Superior temporal gyrus (tissue), 1 donor: ENCODE measurements around the gene SHC3.

Experiments
- DNase-seq: peaks from one replicate; pipeline ENCODE4 v3.0.0-alpha.2; 2016; ENCODE audit errors: extremely low spot score

SHC3 gene

DNA sequence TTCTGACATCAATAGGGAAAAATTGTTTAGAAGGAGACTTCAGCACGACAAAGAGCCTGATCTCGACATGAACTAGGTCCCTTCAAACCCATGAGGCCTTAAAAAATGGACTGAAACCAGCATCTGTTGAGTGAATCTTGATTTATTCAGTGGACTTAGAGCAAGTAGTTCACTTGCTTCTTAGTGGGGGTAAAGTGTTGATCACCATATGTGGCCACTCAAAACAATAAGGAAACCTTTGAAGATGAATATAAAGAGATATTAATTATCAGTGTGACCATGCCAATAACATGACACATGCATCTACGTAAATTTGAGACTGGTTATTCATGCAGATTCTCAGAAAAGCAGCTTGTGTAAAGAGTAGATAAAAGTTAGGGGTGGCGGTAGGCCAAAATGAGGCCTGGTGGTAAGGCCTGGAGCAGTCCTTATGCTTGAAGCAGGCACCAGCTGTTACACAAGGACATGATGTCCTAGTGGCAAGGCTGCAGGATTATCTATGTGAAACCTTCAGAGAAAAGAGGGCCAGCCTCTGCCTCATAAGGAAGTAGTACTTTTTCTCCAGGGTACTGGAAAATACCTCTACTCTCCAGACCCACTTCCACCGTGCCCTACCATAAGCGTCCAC, 126.0 kb downstream of the SHC3 start:
- no peak for DNase-seq

DNA sequence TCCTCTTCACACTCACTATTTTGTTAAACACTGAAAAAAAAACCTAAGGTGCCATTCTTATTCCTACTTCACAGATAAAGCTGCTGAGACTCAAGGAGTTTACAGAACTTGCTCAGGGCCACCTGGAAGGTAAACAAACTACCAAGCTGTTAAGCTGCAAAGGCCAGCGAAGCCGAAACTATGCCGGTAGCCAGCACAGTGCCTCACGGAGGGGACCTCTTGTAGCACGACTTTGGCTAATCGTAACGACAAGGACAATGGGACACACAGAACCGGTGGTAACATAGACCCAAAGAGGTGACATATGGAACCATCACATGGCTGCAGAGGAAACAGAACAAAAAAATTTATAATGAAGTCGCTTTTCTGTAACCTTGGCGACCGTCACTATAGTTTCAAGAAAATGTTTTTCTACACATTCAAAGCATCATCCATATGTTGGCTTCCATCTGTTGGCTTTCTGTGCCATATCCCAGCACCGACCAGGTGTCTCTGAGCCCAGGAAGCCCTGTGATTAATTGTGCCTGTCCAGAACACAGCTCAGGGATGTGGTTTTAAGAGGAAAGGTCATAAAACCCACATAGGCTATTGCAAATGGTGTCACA, 127.1 kb downstream of the SHC3 start:
- DNase-seq = no peak

GRCh38 chr9:89049646-89050045, 129.0 kb downstream of the SHC3 start:
- no peak for DNase-seq

DNA sequence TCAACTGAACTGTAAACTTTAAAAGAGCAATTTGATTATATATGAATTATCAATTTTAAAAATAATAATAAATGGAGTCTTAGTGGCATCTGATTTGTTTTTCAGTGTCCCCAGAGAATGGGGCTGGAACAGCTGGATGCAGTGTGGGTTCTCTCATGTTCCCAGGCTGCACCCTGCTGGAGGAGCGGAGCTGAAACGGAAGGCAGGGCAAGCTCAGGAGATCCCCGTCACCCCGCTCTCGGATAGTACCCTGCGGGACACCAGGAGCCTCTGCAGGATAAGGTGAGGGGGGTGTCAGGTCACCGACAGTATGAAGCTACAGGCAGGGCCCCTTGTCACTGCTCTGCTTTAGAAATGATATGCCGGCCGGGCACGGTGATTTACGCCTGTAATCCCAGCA, 130.0 kb downstream of the SHC3 start:
- no peak for DNase-seq

- no peak for DNase-seq
Measured at GRCh38 chr9:89047667-89048066, 131.0 kb downstream of the SHC3 start.

DNA sequence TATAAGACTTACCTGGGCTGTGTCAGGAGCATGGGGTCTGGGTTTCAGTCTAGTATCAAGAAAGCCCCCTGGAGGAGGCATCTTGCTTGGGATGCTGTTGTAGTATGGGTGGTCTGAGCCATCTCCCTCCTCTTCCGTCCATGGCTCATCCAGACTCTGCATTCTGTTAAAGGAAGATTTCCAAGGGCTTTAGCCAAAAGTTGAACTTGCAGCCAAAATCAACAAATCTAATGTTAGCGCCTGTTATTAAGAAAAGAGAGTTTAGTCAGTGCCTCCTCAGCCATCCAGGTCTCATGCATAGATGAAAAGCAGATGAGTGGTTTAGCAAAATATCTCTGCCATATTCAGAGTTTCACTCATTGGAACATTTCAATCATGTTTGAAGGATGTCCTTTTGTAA, 131.8 kb downstream of the SHC3 start:
- no peak for DNase-seq

DNA sequence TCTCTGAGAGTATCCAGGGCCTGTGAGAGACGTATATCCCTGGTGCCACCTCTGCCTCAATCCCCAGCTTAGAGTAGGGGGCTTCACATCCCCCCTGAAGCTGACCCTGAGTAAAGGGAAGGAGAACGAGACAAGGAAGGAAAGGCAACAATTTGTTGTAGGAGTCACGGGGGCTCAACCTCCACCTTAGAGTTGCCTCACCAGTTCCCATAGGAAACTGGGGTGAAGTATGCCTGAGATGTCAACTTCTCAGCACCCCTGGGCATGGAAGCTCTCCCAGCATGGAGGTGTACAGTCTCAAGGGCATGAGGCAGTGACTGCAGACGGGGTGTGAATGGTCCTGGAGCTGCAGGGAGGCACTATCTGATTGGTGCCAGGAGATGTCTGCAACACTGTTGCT, 133.7 kb downstream of the SHC3 start:
- no peak for DNase-seq

GRCh38 chr9:89044104-89044503, 134.5 kb downstream of the SHC3 start:
- DNase-seq = no peak

- DNase-seq = peak; percentile 76
Measured at GRCh38 chr9:89042984-89043383, 135.6 kb downstream of the SHC3 start.

DNA sequence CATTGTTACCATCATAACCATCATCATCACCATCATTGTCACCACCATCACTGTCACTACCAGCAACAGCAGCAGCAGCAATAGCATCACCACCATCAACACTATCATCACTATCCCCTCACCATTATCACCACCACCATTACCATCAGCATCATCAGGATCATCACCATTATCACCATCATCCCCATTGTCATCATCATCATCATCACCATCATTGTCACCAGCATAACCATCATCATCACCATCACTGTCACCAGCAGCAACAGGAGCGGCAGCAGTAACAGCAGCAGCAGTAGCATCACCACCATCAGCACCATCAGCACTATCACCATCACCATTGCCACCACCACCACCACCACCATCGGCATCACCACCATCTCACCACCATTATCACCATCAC, 139.0 kb downstream of the SHC3 start:
- DNase-seq = no peak

DNA sequence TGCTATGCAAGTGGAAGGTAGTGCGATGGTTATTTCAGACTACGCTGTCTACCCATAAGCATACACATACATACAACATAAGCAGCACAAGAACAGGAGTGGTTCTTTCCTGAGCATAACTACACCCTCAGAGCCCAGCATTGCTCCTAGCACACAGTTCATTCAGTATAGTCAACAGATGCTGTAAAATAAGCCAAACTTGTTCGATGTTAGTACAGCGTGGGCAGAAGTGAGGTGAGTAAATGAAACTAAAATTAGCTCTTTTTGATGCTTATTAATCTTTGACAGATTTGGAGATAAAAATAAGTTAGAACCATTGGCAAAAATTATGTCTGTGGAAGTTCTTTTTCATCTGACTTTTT, 139.5 kb downstream of the SHC3 start:
- no peak for DNase-seq

DNA sequence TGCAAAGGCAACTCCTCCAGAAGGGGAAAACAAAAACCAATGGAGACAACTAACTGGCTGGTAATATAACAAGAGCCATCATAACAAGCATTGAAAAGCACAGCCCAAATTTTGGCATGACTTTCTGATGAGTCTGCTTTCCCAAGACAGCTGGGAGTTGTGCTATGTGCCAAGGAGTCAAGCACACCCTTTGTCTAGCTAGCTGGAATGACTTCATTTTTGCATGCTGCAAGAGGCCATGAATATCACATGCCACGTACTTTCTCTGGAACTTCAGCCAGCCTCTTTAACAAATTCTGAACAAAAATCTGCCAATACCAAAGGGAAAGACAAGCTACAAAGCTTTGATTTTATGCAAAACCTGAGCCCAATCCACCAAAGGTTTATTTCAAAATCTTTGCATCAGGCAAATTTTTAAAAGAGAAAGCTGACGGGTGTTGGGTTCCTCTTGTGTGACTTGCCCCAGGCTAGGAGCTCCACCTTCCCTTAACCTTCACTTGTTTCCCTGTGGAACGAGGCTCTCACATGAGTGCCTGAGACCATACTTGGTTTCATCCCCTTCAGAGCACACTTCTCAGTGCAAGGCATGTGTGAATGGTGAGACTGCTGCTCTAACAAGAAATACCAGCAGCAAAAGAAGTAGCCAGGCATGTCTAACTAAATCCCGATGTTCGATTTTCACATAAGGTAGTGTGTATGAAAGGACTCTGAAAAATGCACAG, 140.1 kb downstream of the SHC3 start:
- peak; percentile 91 for DNase-seq

- DNase-seq = no peak
Measured at GRCh38 chr9:89037891-89038290, 140.7 kb downstream of the SHC3 start.

- DNase-seq = no peak
Measured at GRCh38 chr9:89037346-89037745, 141.3 kb downstream of the SHC3 start.

DNA sequence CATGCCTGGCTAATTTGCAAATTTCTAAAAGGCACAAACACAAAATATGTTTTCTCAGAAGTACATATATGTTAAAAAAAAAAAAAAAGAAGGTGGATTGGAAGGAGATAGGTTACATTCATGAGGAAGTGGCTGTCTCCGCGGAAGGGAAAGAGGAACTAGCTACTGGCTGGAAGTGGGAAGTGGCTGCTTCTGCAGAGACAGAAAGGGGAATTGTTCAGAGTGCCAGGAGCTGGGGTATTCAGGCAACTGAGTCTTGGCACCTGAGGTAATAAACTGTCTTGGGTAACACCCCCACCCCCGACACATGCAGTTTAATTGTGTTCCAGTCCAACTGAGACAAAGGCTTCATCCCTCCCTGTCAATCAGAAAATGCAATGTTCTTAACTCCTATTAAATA, 141.7 kb downstream of the SHC3 start:
- no peak for DNase-seq

- no peak for DNase-seq
Measured at GRCh38 chr9:89036383-89036782, 142.2 kb downstream of the SHC3 start.

GRCh38 chr9:89032661-89033060, 146.0 kb downstream of the SHC3 start:
- DNase-seq = no peak

DNA sequence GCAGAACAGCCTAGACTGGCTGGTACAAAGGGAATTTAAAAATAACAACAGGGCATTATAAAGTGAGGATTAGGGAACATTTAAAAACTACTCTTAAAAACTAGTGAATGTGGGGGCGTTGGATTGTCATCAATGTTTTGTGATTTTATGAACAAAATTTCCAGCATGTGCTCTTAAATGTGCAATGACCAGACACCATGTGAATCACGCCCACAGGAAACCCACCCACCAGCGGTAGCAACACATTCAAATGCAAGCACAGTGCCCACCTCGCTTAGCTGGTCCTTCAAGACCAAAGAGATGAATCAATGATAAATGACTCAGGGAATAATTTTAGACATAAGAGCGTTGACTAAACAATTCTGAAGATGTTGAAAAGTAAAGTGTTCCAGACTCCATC, 146.4 kb downstream of the SHC3 start:
- no peak for DNase-seq

- no peak for DNase-seq
Measured at GRCh38 chr9:89029788-89030187, 148.8 kb downstream of the SHC3 start.

DNA sequence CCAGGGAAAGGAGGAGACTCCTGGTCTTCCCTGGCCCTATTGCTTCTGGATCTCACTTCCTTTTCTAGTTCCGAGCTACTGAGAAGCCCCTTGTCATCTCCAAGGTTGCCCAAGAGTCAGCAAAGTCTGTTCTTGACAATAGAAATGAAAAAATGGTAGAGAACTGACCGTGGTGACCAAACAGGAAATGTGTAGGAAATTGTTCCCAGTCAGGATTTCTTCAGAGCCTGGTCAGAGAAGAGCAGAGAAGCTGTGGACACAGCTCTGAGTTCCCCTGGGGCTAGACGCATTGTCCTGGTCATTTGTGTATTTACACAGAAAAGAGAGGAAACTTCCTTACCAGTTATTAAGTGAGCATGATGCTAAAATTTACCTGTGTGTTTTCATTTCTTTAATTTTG, 151.7 kb downstream of the SHC3 start:
- DNase-seq = no peak

- DNase-seq = no peak
Measured at GRCh38 chr9:89025553-89025952, 153.1 kb downstream of the SHC3 start.

GRCh38 chr9:89024727-89025126, 153.9 kb downstream of the SHC3 start:
- DNase-seq = no peak

GRCh38 chr9:89023740-89024139, 154.9 kb downstream of the SHC3 start:
- no peak for DNase-seq
